H1 (cell line): ENCODE results near the gene CIBAR2. TPM values are rescaled to one million over a fixed set of nuclear protein-coding genes. Genes with fewer than 3 reads are reported as not detected.

Source experiments
- CTCF ChIA-PET: fragments of 300-600 bp; sonication (Branson Sonifier 250); formaldehyde crosslinking; loops from one replicate; lab custom pipeline; 2021; ENCODE audit not compliant: partially characterized antibody; lab: Charles Lee
- POLR2A ChIA-PET: fragments of 300-600 bp; sonication (Branson Sonifier 250); formaldehyde crosslinking; loops from one replicate; lab custom pipeline; 2021; ENCODE audit warnings: inconsistent platforms; ENCODE audit not compliant: partially characterized antibody; lab: Charles Lee
- DNase-seq, 2 experiments: peaks; one replicate each; pipeline versions ENCODE4 v3.0.0 to v3.0.0-alpha.2; 2010 to 2022; ENCODE audit warnings: low spot score in 2 of 2, low read depth in 1 of 2, mixed read lengths in 1 of 2
- FAIRE-seq: peaks from 2 replicates; lab custom pipeline; 2011; peaks lifted over from hg19 to GRCh38; lab: Jason Lieb, UNC
- H2AFZ ChIP-seq: 2 replicates; pipeline ENCODE4 v1.8.1; 2012; ENCODE audit warnings: low read length, inconsistent platforms
- H2AK5ac ChIP-seq: 2 replicates; pipeline ENCODE4 v1.6.1; 2013; ENCODE audit warnings: low read depth, low read length
- H2BK120ac ChIP-seq: replicated peaks from 2 replicates; pipeline ENCODE3; 2013; ENCODE audit warnings: low read depth, low read length, inconsistent platforms
- H2BK12ac ChIP-seq: 2 replicates; pipeline ENCODE4 v1.6.1; 2013; ENCODE audit warnings: low read depth, low read length
- H2BK15ac ChIP-seq: 2 replicates; pipeline ENCODE4 v1.6.1; 2013; ENCODE audit warnings: low read length
- H2BK20ac ChIP-seq: 2 replicates; pipeline ENCODE4 v1.6.1; 2013; ENCODE audit warnings: low read length
- H2BK5ac ChIP-seq: 2 replicates; pipeline ENCODE4 v1.6.1; 2013; ENCODE audit warnings: low read depth, low read length
- H3K14ac ChIP-seq: 2 replicates; pipeline ENCODE4 v1.6.1; 2013; ENCODE audit warnings: inconsistent platforms; ENCODE audit not compliant: insufficient read length
- H3K18ac ChIP-seq: 2 replicates; pipeline ENCODE4 v1.6.1; 2013; ENCODE audit warnings: low read length; ENCODE audit errors: extremely low read depth
- H3K23ac ChIP-seq: 2 replicates; pipeline ENCODE4 v1.6.1; 2013; ENCODE audit warnings: inconsistent platforms; ENCODE audit not compliant: insufficient read length
- H3K23me2 ChIP-seq: 2 replicates; pipeline ENCODE4 v1.6.1; 2013; ENCODE audit warnings: low read depth, low read length
- H3K27ac ChIP-seq: 2 replicates; pipeline ENCODE4 v1.6.1; 2011; ENCODE audit warnings: low read depth, low read length, inconsistent platforms
- H3K27me3 ChIP-seq, 4 experiments: replicated peaks in 1 of 4; 1 replicate in 1 of 4; 2 replicates in 3 of 4; pipeline versions ENCODE4 v1.6.1 to v1.8.1; 2011 to 2013; ENCODE audit warnings: low read length in 3 of 4, mild to moderate bottlenecking in 3 of 4, inconsistent platforms in 2 of 4, mixed read lengths in 2 of 4, moderate library complexity in 1 of 4; ENCODE audit not compliant: control insufficient read depth in 3 of 4, insufficient read depth in 3 of 4; ENCODE audit errors: extremely low read depth in 1 of 4
- H3K36me3 ChIP-seq, 4 experiments: 2 replicates each; pipeline versions ENCODE4 v1.6.1 to v1.8.1; 2011 to 2013; ENCODE audit warnings: mild to moderate bottlenecking in 4 of 4, low read length in 3 of 4, moderate library complexity in 2 of 4, control low read depth in 1 of 4, inconsistent platforms in 1 of 4; ENCODE audit not compliant: insufficient read depth in 4 of 4, control insufficient read depth in 2 of 4
- H3K4ac ChIP-seq: replicated peaks from 2 replicates; pipeline ENCODE3; 2013; ENCODE audit warnings: low read length, low read depth, mixed read lengths, inconsistent platforms; ENCODE audit not compliant: insufficient read length
- H3K4me1 ChIP-seq, 4 experiments: replicated peaks in 1 of 4; 1 replicate in 1 of 4; 2 replicates in 3 of 4; pipeline versions ENCODE4 v1.6.1 to v1.8.1; 2011 to 2013; ENCODE audit warnings: low read length in 3 of 4, inconsistent platforms in 2 of 4, mixed read lengths in 1 of 4; ENCODE audit not compliant: insufficient read depth in 4 of 4, control insufficient read depth in 3 of 4
- H3K4me2 ChIP-seq, 2 experiments: 2 replicates each; pipeline versions ENCODE4 v1.6.1 to v1.8.1; 2011 to 2013; ENCODE audit warnings: low read depth in 2 of 2, low read length in 2 of 2, control low read depth in 1 of 2, inconsistent platforms in 1 of 2, mild to moderate bottlenecking in 1 of 2; ENCODE audit not compliant: insufficient read depth in 1 of 2
- H3K4me3 ChIP-seq, 4 experiments: fragments of 200-600, 300-600 bp in 1 of 4; sonication (generic), shearing (Covaris generic), sonication (Bioruptor Twin) in 1 of 4; 2 replicates each; pipeline versions ENCODE4 v1.5.1 to v1.8.1; 2011 to 2016; ENCODE audit warnings: low read length in 4 of 4, low read depth in 3 of 4, control low read depth in 2 of 4, inconsistent platforms in 2 of 4, mild to moderate bottlenecking in 2 of 4, mixed read lengths in 1 of 4, moderate library complexity in 1 of 4; ENCODE audit not compliant: insufficient read depth in 2 of 4; ENCODE audit errors: extremely low read depth in 1 of 4
- H3K56ac ChIP-seq: replicated peaks from 2 replicates; pipeline ENCODE3; 2013; ENCODE audit warnings: low read depth, mild to moderate bottlenecking, mixed read lengths, low read length, inconsistent platforms; ENCODE audit not compliant: insufficient read length
- H3K79me1 ChIP-seq: 2 replicates; pipeline ENCODE4 v1.6.1; 2013; ENCODE audit warnings: low read depth, low read length, control low read depth
- H3K79me2 ChIP-seq, 2 experiments: 2 replicates each; pipeline versions ENCODE4 v1.6.1 to v1.8.1; 2012 to 2013; ENCODE audit warnings: low read length in 2 of 2, mild to moderate bottlenecking in 2 of 2, inconsistent platforms in 1 of 2; ENCODE audit not compliant: insufficient read depth in 2 of 2, control insufficient read depth in 1 of 2
- H3K9ac ChIP-seq, 4 experiments: replicated peaks in 1 of 4; 1 replicate in 1 of 4; 2 replicates in 3 of 4; pipeline versions ENCODE4 v1.6.1 to v1.8.1; 2011 to 2013; ENCODE audit warnings: low read depth in 3 of 4, low read length in 3 of 4, control low read depth in 2 of 4, mild to moderate bottlenecking in 2 of 4, moderate library complexity in 2 of 4, inconsistent platforms in 1 of 4; ENCODE audit errors: extremely low read depth in 1 of 4
- H3K9me3 ChIP-seq, 2 experiments: 2 replicates each; pipeline versions ENCODE4 v1.6.1 to v1.8.1; 2012 to 2013; ENCODE audit warnings: mild to moderate bottlenecking in 2 of 2, moderate library complexity in 2 of 2, control low read depth in 1 of 2, inconsistent platforms in 1 of 2, low read depth in 1 of 2, low read length in 1 of 2, mixed read lengths in 1 of 2; ENCODE audit not compliant: insufficient read depth in 2 of 2
- H4K20me1 ChIP-seq, 2 experiments: replicated peaks in 1 of 2; 2 replicates each; pipeline versions ENCODE3 to v1.8.1; 2011 to 2013; ENCODE audit warnings: inconsistent platforms in 2 of 2, low read length in 2 of 2, mild to moderate bottlenecking in 1 of 2; ENCODE audit not compliant: insufficient read depth in 2 of 2, control insufficient read depth in 1 of 2
- H4K5ac ChIP-seq: 2 replicates; pipeline ENCODE4 v1.6.1; 2013; ENCODE audit warnings: low read length, low read depth, mixed read lengths, inconsistent platforms; ENCODE audit not compliant: insufficient read length
- H4K8ac ChIP-seq: 2 replicates; pipeline ENCODE4 v1.8.0; 2013; ENCODE audit warnings: mild to moderate bottlenecking, moderate library complexity, low read length, inconsistent platforms; ENCODE audit not compliant: insufficient read depth; ENCODE audit errors: extremely low read depth
- H4K91ac ChIP-seq: replicated peaks from 2 replicates; pipeline ENCODE3; 2013; ENCODE audit warnings: low read length, mixed read lengths, inconsistent platforms; ENCODE audit not compliant: insufficient read length
- CBX5 ChIP-seq: fragments of 300-800, 300-1000 bp; sonication (generic); IDR thresholded peaks from 2 replicates; pipeline ENCODE4 v1.7.1; 2016; ENCODE audit warnings: antibody characterized with exemption, low read length, low read depth
- NANOG ChIP-seq: IDR thresholded peaks from 2 replicates; pipeline ENCODE4 v1.6.1; 2011; ENCODE audit warnings: low read length, low read depth, mild to moderate bottlenecking, inconsistent platforms; ENCODE audit not compliant: insufficient read depth, poor library complexity, severe bottlenecking
- PHF8 ChIP-seq: fragments of 200-600 bp; sonication (generic); conservative IDR thresholded peaks from 2 replicates; pipeline ENCODE4 v1.7.1; 2012; ENCODE audit warnings: low read depth, mild to moderate bottlenecking, inconsistent platforms, low read length, moderate library complexity
- POLR2AphosphoS5 ChIP-seq: IDR thresholded peaks from 2 replicates; pipeline ENCODE4 v1.6.1; 2011; ENCODE audit warnings: low read depth, low read length
- SP4 ChIP-seq: IDR thresholded peaks from 2 replicates; pipeline ENCODE4 v1.6.1; 2012; ENCODE audit warnings: low read length, inconsistent platforms
- WGBS, 2 experiments: shearing (Covaris generic) in 1 of 2; methylation state at CpG; one replicate each; pipeline versions ENCODE4 v1.1.6 to v1.1.7; 2013 to 2015; ENCODE audit warnings: low lambda C conversion rate in 2 of 2, mixed read lengths in 2 of 2, inconsistent platforms in 1 of 2, low coverage in 1 of 2, missing lambda C conversion rate in 1 of 2; ENCODE audit not compliant: insufficient replicate concordance in 2 of 2, insufficient coverage in 1 of 2, insufficient read length in 1 of 2; ENCODE audit errors: extremely low coverage in 1 of 2, missing lambda C conversion rate in 1 of 2; 5-methylcytosine and 5-hydroxymethylcytosine counted together
- polyA plus RNA-seq, 7 experiments: library from polyadenylated mRNA; depleted of rRNA in 3 of 7; stranded (reverse) in 5 of 7; unstranded in 2 of 7; fragments of >200 nt in 5 of 7; fragments of 200-250 nt in 2 of 7; gene quantifications; 1 replicate in 5 of 7; 2 replicates in 1 of 7; 4 replicates in 1 of 7; pipeline versions ENCODE4 v1.2.1 to v1.2.3, GENCODE V29; 2011 to 2013; ENCODE audit warnings: missing spikeins in 2 of 7, mixed read lengths in 2 of 7
- total RNA-seq: library from RNA; stranded (reverse); fragmentation: NEBNext Ultra II Directional; extraction: Animal tissue kit (Norgen Biotek cat#: 25700); gene quantifications from 2 replicates; pipeline ENCODE4 v1.2.1, GENCODE V29; 2021

CIBAR2 gene
- total and polyA plus RNA-seq, 2 of the 8 experiments (the other 6 are each of a cell fraction or from before 2014, with no cell fraction given), result 0.18 TPM; not detected in 1

DNA sequence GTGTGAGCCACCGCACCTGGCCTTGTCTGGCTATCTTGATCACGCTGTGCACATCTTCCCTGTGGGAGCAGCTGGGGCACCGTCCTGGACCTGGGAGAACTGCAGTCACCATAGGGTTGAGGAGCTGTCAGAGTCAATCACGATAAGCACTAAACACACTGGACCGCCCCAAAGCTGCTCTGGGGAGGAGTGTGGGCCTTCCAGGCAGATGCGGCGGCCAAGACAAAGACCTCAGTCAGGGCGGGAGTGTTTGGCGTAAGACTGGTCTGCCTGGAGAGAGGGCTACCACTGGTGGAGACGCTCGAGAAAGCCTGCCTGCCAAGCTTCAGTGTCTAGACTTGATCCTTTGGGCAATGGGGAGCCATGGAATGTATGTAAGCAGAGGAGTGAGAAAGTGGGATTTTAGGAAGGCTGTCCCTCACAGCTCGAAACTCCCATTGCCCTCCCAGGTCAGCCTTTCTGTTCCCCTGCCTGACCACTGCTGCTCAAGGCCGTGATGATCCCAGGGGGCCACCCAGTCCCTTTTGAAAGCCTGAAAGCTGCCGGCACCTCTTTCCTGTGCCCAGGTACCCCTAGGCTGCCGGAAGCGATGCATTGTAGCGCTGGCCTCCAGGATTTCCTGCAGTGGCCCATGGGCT is 29.3 kb upstream of the CIBAR2 start:
- Histone ChIP-seq H2BK12ac (no peak overlapping the region), H3K27me3 (no peaks in the 10 kb centered on the region), H4K91ac (no peak overlapping the region), H2AK5ac (no peak overlapping the region), H4K5ac (no peak overlapping the region)
- CTCF ChIA-PET, result interaction anchor here (0.6 to 1.4 kb wide), 7 partner anchors 8 to 115 kb away, joined by 3 to 4 read pairs (median 3); no protein-coding TSS in a partner anchor
- TF ChIP-seq NANOG, result no peak
- no peak for TF ChIP-seq PHF8
- TF ChIP-seq POLR2AphosphoS5, result no peak
- no peak for TF ChIP-seq CBX5
- TF ChIP-seq SP4, result no peak
- TF ChIP-seq, all 59 proteins: peak for 0
- Histone ChIP-seq H3K14ac (no peak overlapping the region), H2BK120ac (no peak overlapping the region), H3K79me2 (no peaks in the 10 kb centered on the region), H2AFZ (no peak overlapping the region), H3K23me2 (no peaks in the 10 kb centered on the region), H3K4me1 (peaks cover 0 to 6% (median 2%) of the 10 kb centered on the region in 4 experiments; a peak in 3 of 7 replicates), H4K8ac (no peak overlapping the region), H3K27ac (no peak overlapping the region), H3K4me2 (no peak overlapping the region), H3K36me3 (no peaks in the 10 kb centered on the region), H3K23ac (no peak overlapping the region), H3K9me3 (no peaks in the 10 kb centered on the region; a peak in 1 of 4 replicates), H3K9ac (no peak overlapping the region), H3K79me1 (no peaks in the 10 kb centered on the region), H3K4me3 (no peak overlapping the region), H3K4ac (peak overlapping the region; percentile 27), H4K20me1 (no peaks in the 10 kb centered on the region), H2BK5ac (0 out of 2 replicates have a peak overlapping the region, but pooled peaks have one; percentile 13), H3K56ac (no peak overlapping the region), H2BK20ac (no peak overlapping the region), H2BK15ac (no peak overlapping the region), H3K18ac (no peak overlapping the region; the same call in none of the 2 replicates)
- FAIRE-seq (no peak), DNase-seq (no peak)
- 86% methylated on average over 17 of the region's 17 CpGs; no CpG with 5 or more reads in 1 of the 2 experiments for WGBS, 2 experiments
- POLR2A ChIA-PET, result no interaction called here
